NCI-H524 (cell line): ENCODE measurements around the gene SNAP25.

Experiments used
- DNase-seq, 2 experiments: peaks; one replicate each; lab custom pipeline; 2025; lab: John Stamatoyannopoulos, UW

SNAP25 gene

GRCh38 chr20:10263385-10264165 lies 44.9 kb downstream of the SNAP25 start:
- no peak for DNase-seq

GRCh38 chr20:10264166-10264558 lies 45.5 kb downstream of the SNAP25 start:
- DNase-seq = no peak

GRCh38 chr20:10268636-10269035 lies 50.0 kb downstream of the SNAP25 start:
- DNase-seq = no peak

GRCh38 chr20:10270630-10271029 lies 52.0 kb downstream of the SNAP25 start:
- no peak for DNase-seq

- peak in 1 of 2 experiments; percentile 25 for DNase-seq
Observed at GRCh38 chr20:10271494-10272219, 53.0 kb downstream of the SNAP25 start.

- DNase-seq = no peak
Observed at GRCh38 chr20:10276878-10277580, 58.4 kb downstream of the SNAP25 start.

GRCh38 chr20:10277616-10278015 lies 59.0 kb downstream of the SNAP25 start:
- DNase-seq = no peak

GRCh38 chr20:10278412-10278811 lies 59.8 kb downstream of the SNAP25 start:
- no peak for DNase-seq

- no peak for DNase-seq
Observed at GRCh38 chr20:10280018-10280908, 61.6 kb downstream of the SNAP25 start.

- no peak for DNase-seq
Observed at GRCh38 chr20:10281911-10282310, 63.3 kb downstream of the SNAP25 start.

GRCh38 chr20:10282979-10283456 lies 64.4 kb downstream of the SNAP25 start:
- no peak for DNase-seq

GRCh38 chr20:10286356-10286755 lies 67.7 kb downstream of the SNAP25 start:
- no peak for DNase-seq

GRCh38 chr20:10288421-10288820 lies 69.8 kb downstream of the SNAP25 start:
- DNase-seq = no peak

- no peak for DNase-seq
Observed at GRCh38 chr20:10288954-10289646, 70.5 kb downstream of the SNAP25 start.

- DNase-seq = no peak
Observed at GRCh38 chr20:10291568-10292248, 73.1 kb downstream of the SNAP25 start.

GRCh38 chr20:10297223-10297622 lies 78.6 kb downstream of the SNAP25 start:
- DNase-seq = no peak

- no peak for DNase-seq
Observed at GRCh38 chr20:10297684-10298240, 79.1 kb downstream of the SNAP25 start.

GRCh38 chr20:10300582-10301446 lies 82.2 kb downstream of the SNAP25 start:
- DNase-seq = no peak

GRCh38 chr20:10303852-10304251 lies 85.2 kb downstream of the SNAP25 start:
- DNase-seq = no peak
